ENCODE measurements around the gene TMEM30B. TPM values are rescaled to one million over a fixed set of nuclear protein-coding genes. Genes with fewer than 3 reads are reported as not detected.

Gene TMEM30B
- total RNA-seq, 1 experiment from 2014 or later = 0.12 TPM

DNA sequence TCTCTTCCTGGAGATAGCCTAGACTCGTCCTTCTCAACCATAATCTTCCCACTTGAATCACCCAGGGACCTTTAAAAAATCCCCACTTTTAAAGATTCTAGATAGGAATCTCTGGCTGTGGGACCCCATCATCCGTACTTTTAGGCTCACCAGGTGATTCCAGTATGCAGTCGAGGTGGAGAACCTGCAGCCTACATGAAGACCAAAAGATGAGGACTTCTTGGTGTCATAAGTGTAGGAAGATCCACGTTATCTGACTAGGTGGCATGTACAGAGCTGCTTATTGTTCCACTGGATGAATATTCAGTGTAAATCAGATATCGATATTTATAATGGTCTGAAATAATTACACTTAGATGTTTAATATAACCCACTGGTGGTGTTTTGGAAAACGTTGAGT is 42.8 kb upstream of the TMEM30B start:
- no TSS peak for BruUV-seq (replicated peaks)
- no peaks in the 10 kb centered on the region for H3K27me3 ChIP-seq (ENCODE audit: insufficient read depth, low read length)
- no peaks in the 10 kb centered on the region for H3K9me2 ChIP-seq (ENCODE audit: insufficient read depth)
- ChIA-PET RAD21 (ENCODE audit: low non-redundant PET in 1 of 2, low total read pairs in 2 of 2, uncharacterized antibody in 2 of 2, unreplicated experiment in 2 of 2) (no interaction called here), CTCF (no interaction called here), POLR2A (interaction anchor here (1.2 kb wide), 1 partner anchor 33 kb away, joined by 3 read pairs; no protein-coding TSS in a partner anchor)
- no peak overlapping the region for H3K4me2 ChIP-seq (ENCODE audit: low read length)
- no peaks in the 10 kb centered on the region for H3K36me3 ChIP-seq (ENCODE audit: control insufficient read depth in 1 of 2, insufficient read depth in 2 of 2, low read length in 2 of 2)
- H3K4me1 ChIP-seq (ENCODE audit: control insufficient read depth in 1 of 2, insufficient read depth in 2 of 2, low read length in 2 of 2) = peaks cover 10 to 34% of the 10 kb centered on the region in 2 experiments; a peak in 3 of 4 replicates
- peaks cover 9% of the 10 kb centered on the region for H3K79me2 ChIP-seq (ENCODE audit: insufficient read depth, low read length)
- H2AFZ ChIP-seq (ENCODE audit: low read depth, low read length, poor library complexity, severe bottlenecking) = no peak overlapping the region
- no peaks in the 10 kb centered on the region for H4K20me1 ChIP-seq (ENCODE audit: insufficient read depth)
- TF ChIP-seq FOSL1 (IDR thresholded peaks at IDR 0.05; ENCODE audit: low read depth) (no peak), ELF1 (IDR thresholded peaks at IDR 0.05; ENCODE audit: borderline replicate concordance, low read depth) (no peak), ZFX (IDR thresholded peaks at IDR 0.05) (no peak), POLR2A (IDR thresholded peaks at IDR 0.05; ENCODE audit: borderline replicate concordance, extremely low read depth, insufficient read depth, insufficient read length) (no peak), POLR2AphosphoS5 (IDR thresholded peaks at IDR 0.05; ENCODE audit: low read depth, low read length) (no peak), CBX3 (IDR thresholded peaks at IDR 0.05; ENCODE audit: low read depth) (no peak), EZH2phosphoT487 (IDR thresholded peaks at IDR 0.05; ENCODE audit: borderline replicate concordance) (no peak), RAD21 (IDR thresholded peaks at IDR 0.05; ENCODE audit: low read depth) (no peak)
- TF ChIP-seq, protein P1, sequence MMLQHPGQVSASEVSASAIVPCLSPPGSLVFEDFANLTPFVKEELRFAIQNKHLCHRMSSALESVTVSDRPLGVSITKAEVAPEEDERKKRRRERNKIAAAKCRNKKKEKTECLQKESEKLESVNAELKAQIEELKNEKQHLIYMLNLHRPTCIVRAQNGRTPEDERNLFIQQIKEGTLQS (IDR thresholded peaks at IDR 0.05) = no peak
- no peaks in the 10 kb centered on the region; a peak in 1 of 4 replicates for H3K9me3 ChIP-seq (ENCODE audit: control insufficient read depth in 1 of 2, insufficient read depth in 1 of 2, low read depth in 1 of 2, low read length in 2 of 2)
- DNase-seq (ENCODE audit: low read depth, low spot score) (no peak), ATAC-seq (no peak)
- no peak overlapping the region for H3K4me3 ChIP-seq (replicated peaks in 1 of 2; ENCODE audit: low read depth in 1 of 2, low read length in 2 of 2)
- no peak overlapping the region for H3K27ac ChIP-seq (ENCODE audit: low read depth, low read length)
- H3K9ac ChIP-seq (ENCODE audit: low read length) = no peak overlapping the region
- intact Hi-C loops (cut with micrococcal nuclease) = no loop called here

DNA sequence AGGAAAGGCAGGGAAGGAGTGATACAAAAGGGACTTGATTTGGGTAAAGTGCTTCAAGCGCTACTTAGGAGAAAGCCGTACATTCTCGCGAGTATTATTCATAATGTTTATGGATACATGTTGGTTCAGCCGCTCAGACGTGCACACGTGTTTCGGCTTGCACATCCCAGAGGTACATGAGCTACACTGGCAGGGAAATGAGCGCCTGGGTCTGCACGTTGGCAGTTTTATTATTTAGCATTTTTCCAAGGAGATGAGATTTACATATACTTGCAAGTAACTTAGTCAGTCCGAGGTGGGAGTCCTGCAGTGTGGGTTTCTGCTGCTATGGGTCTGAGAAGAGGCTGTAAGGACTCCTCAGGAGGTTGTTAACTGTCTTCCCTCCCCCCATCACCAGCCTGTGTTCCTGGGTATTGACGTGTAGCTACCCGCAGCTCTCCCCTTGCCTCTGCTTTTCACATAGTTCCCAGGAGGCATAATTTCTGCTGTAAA is 41.7 kb upstream of the TMEM30B start:
- intact Hi-C loops (cut with micrococcal nuclease) = no loop called here
- no peaks in the 10 kb centered on the region for H4K20me1 ChIP-seq (ENCODE audit: insufficient read depth)
- H3K79me2 ChIP-seq (ENCODE audit: insufficient read depth, low read length) = peaks cover 9% of the 10 kb centered on the region
- POLR2A ChIA-PET = interaction anchor here (1.2 kb wide), 1 partner anchor 34 kb away, joined by 3 read pairs; no protein-coding TSS in a partner anchor
- CTCF ChIA-PET = interaction anchor here (1.0 kb wide), 1 partner anchor 26 kb away, joined by 3 read pairs; no protein-coding TSS in a partner anchor
- no TSS peak for BruUV-seq (replicated peaks)
- RAD21 ChIA-PET (ENCODE audit: low non-redundant PET in 1 of 2, low total read pairs in 2 of 2, uncharacterized antibody in 2 of 2, unreplicated experiment in 2 of 2) = no interaction called here
- H3K9ac ChIP-seq (ENCODE audit: low read length) = peak overlapping the region; percentile 70
- DNase-seq (ENCODE audit: low read depth, low spot score) = peak; percentile 66
- H3K27ac ChIP-seq (ENCODE audit: low read depth, low read length) = peak overlapping the region; percentile 50
- peak overlapping the region; percentile 96 for H3K4me2 ChIP-seq (ENCODE audit: low read length)
- no peaks in the 10 kb centered on the region for H3K9me2 ChIP-seq (ENCODE audit: insufficient read depth)
- TF ChIP-seq, protein P2, sequence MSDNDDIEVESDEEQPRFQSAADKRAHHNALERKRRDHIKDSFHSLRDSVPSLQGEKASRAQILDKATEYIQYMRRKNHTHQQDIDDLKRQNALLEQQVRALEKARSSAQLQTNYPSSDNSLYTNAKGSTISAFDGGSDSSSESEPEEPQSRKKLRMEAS (IDR thresholded peaks at IDR 0.05) = peak; percentile 82
- no peak for TF ChIP-seq ELF1 (IDR thresholded peaks at IDR 0.05; ENCODE audit: borderline replicate concordance, low read depth)
- ATAC-seq = peak; percentile 54
- peak overlapping the region; percentile 74 for H2AFZ ChIP-seq (ENCODE audit: low read depth, low read length, poor library complexity, severe bottlenecking)
- no peaks in the 10 kb centered on the region; a peak in 1 of 4 replicates for H3K9me3 ChIP-seq (ENCODE audit: control insufficient read depth in 1 of 2, insufficient read depth in 1 of 2, low read depth in 1 of 2, low read length in 2 of 2)
- no peaks in the 10 kb centered on the region for H3K27me3 ChIP-seq (ENCODE audit: insufficient read depth, low read length)
- H3K36me3 ChIP-seq (ENCODE audit: control insufficient read depth in 1 of 2, insufficient read depth in 2 of 2, low read length in 2 of 2) = no peaks in the 10 kb centered on the region
- peak overlapping the region; percentile 70 to 80 for H3K4me3 ChIP-seq (replicated peaks in 1 of 2; ENCODE audit: low read depth in 1 of 2, low read length in 2 of 2)
- peaks cover 10 to 34% of the 10 kb centered on the region in 2 experiments; a peak in 3 of 4 replicates for H3K4me1 ChIP-seq (ENCODE audit: control insufficient read depth in 1 of 2, insufficient read depth in 2 of 2, low read length in 2 of 2)

Data from HCT116 (cell line).